Colonic mucosa (tissue), 4 donors: ENCODE data around the gene C19orf25. TPM values are rescaled to one million over a fixed set of nuclear protein-coding genes. Genes with fewer than 3 reads are reported as not detected.

Source experiments
- DNase-seq: peaks from one replicate; pipeline ENCODE4 v3.0.0-alpha.2; 2020
- H3K27ac ChIP-seq: fragments of 200-600 bp; one replicate; pipeline ENCODE4 v1.8.0; 2021
- H3K27me3 ChIP-seq: fragments of 200-600 bp; one replicate; pipeline ENCODE4 v1.8.0; 2021
- H3K36me3 ChIP-seq: fragments of 200-600 bp; one replicate; pipeline ENCODE4 v1.8.0; 2021
- H3K4me1 ChIP-seq: fragments of 200-600 bp; one replicate; pipeline ENCODE4 v1.8.0; 2021; ENCODE audit warnings: mild to moderate bottlenecking
- H3K4me3 ChIP-seq: fragments of 200-600 bp; one replicate; pipeline ENCODE4 v1.8.0; 2021
- H3K9ac ChIP-seq, 2 donors: one replicate each; pipeline ENCODE4 v1.7.0; 2013; ENCODE audit warnings: control low read depth in 2 of 2, low read depth in 2 of 2, low read length in 2 of 2
- H3K9me3 ChIP-seq: fragments of 200-600 bp; one replicate; pipeline ENCODE4 v1.8.0; 2021
- CTCF ChIP-seq: fragments of 200-600 bp; IDR thresholded peaks from one replicate; pipeline ENCODE4 v1.8.0; 2022; ENCODE audit warnings: antibody characterized with exemption, mild to moderate bottlenecking
- intact Hi-C: fragments of 100-400 bp; cut with DNase I; formaldehyde crosslinking; loops from one replicate; pipeline ENCODE4 v1.14.1; 2022
- total RNA-seq, 2 donors: library from RNA; stranded (reverse); fragmentation: NEBNext Ultra II Directional in 1 of 2; extraction: Animal tissue kit (Norgen Biotek cat#: 25700) in 1 of 2; gene quantifications; one replicate each; pipeline ENCODE4 v1.2.1, GENCODE V29; 2021
- donor health status: healthy.
- donor health status: DM: no; HTN: no; CAD: no.
- donor health status: DM: no; HTN: no; CAD: no.

C19orf25 gene
- total RNA-seq, 2 donors from 2014 or later = 27.3 to 46.9 TPM

- DNase-seq = no peak
- Histone ChIP-seq H3K4me3 (no peak overlapping the region), H3K27ac (no peak overlapping the region), H3K9ac (no peak overlapping the region), H3K36me3 (no peaks in the 10 kb centered on the region), H3K4me1 (peaks cover 28% of the 10 kb centered on the region), H3K27me3 (peaks cover 39% of the 10 kb centered on the region), H3K9me3 (no peaks in the 10 kb centered on the region)
- TF ChIP-seq CTCF = no peak
- intact Hi-C loops = no loop called here
These were observed 4.8 kb downstream of the C19orf25 start for GRCh38 chr19:1474011-1474764.

GRCh38 chr19:1473085-1473851 is 5.7 kb downstream of the C19orf25 start:
- intact Hi-C loops = no loop called here
- Histone ChIP-seq H3K27me3 (peaks cover 48% of the 10 kb centered on the region), H3K4me1 (peaks cover 32% of the 10 kb centered on the region), H3K36me3 (no peaks in the 10 kb centered on the region), H3K9me3 (no peaks in the 10 kb centered on the region), H3K4me3 (no peak overlapping the region), H3K9ac (no peak overlapping the region), H3K27ac (no peak overlapping the region)
- no peak for TF ChIP-seq CTCF
- DNase-seq = no peak

GRCh38 chr19:1472231-1473084 is 6.6 kb downstream of the C19orf25 start:
- Histone ChIP-seq H3K36me3 (no peaks in the 10 kb centered on the region), H3K4me1 (peaks cover 29% of the 10 kb centered on the region), H3K9ac (no peak overlapping the region), H3K27ac (no peak overlapping the region), H3K27me3 (peaks cover 56% of the 10 kb centered on the region), H3K4me3 (no peak overlapping the region), H3K9me3 (no peaks in the 10 kb centered on the region)
- no peak for DNase-seq
- intact Hi-C loops = no loop called here
- no peak for TF ChIP-seq CTCF

GRCh38 chr19:1471515-1472160 is 7.4 kb downstream of the C19orf25 start:
- H3K4me1 ChIP-seq = peaks cover 29% of the 10 kb centered on the region
- intact Hi-C loops = no loop called here
- DNase-seq = no peak
- no peak overlapping the region for H3K27ac ChIP-seq
- peaks cover 64% of the 10 kb centered on the region for H3K27me3 ChIP-seq
- H3K9me3 ChIP-seq = no peaks in the 10 kb centered on the region
- no peaks in the 10 kb centered on the region for H3K36me3 ChIP-seq
- no peak for TF ChIP-seq CTCF
- H3K9ac ChIP-seq = no peak overlapping the region
- H3K4me3 ChIP-seq = peak overlapping the region; percentile 27

GRCh38 chr19:1471010-1471514 is 8.0 kb downstream of the C19orf25 start:
- intact Hi-C loops = no loop called here
- no peak overlapping the region for H3K9ac ChIP-seq
- TF ChIP-seq CTCF = no peak
- H3K36me3 ChIP-seq = no peaks in the 10 kb centered on the region
- DNase-seq = no peak
- H3K4me1 ChIP-seq = peaks cover 33% of the 10 kb centered on the region
- H3K27me3 ChIP-seq = peaks cover 70% of the 10 kb centered on the region
- H3K4me3 ChIP-seq = peak overlapping the region; percentile 27
- no peak overlapping the region for H3K27ac ChIP-seq
- H3K9me3 ChIP-seq = no peaks in the 10 kb centered on the region
